Activated T-cell treated with anti-CD3 and anti-CD28 coated beads, Interleukin-2, amount 50 U/mL, for 1 hour (primary cell): ENCODE measurements around the gene FN3K.
A peak's percentile ranks its signal among the peaks of the same experiment; 100 is the strongest.

Experiments
- DNase-seq: peaks from one replicate; pipeline ENCODE4 v3.0.0-alpha.2; 2020

Gene FN3K

GRCh38 chr17:82734987-82735866, at the start of gene FN3K:
Gene FN3K, plus strand, starts transcription at chr17:82735615. Its CDS starts 22 bp downstream, at chr17:82735637.
- DNase-seq, result peak; percentile 52

GRCh38 chr17:82686366-82687324, 48.8 kb upstream of the FN3K start:
- no peak for DNase-seq

DNA sequence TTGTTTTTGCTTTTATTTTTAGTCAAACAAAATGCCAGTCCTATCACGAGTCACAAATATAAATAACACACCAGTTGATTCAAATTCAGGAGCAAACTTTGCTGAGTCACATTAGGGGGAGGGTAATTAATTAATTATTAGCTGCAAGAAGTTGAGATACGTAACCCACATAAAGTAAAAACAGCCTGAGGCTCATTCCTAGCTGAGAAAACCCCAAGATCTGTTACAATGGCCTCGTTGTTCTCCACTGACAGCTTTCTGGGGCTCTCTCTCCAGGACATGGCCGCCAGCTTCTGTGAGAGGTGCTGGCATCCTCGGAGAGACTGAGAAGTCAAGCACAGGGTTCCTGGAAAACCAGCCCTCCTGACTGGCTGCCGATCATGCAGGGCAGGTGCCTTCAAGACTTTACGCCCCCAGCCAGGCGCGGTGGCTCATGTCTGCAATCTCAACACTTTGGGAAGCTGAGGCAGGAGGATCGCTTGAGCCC, 48.0 kb upstream of the FN3K start:
- DNase-seq, result no peak

DNA sequence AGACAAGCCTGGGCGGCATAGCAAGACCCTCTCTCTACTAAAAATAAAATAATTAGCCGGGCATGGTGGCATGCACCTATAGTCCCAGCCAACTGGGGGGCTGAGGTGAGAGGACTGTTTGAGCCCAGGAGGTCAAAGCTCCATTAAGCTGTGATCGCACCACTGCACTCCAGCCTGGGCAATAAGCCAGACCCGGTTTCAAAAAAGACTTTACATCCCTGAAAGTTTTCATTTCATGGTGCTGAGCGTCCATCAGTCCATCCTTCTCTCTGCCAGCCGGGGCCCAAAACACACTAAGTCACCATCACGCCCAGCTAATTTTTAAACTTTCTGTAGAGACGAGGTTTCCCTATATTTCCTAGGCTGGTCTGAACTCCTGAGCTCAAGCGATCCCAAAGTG, 47.5 kb upstream of the FN3K start:
- no peak for DNase-seq

GRCh38 chr17:82689077-82689476, 46.3 kb upstream of the FN3K start:
- no peak for DNase-seq

- DNase-seq, result no peak
Measured at GRCh38 chr17:82690786-82691489, 44.5 kb upstream of the FN3K start.

DNA sequence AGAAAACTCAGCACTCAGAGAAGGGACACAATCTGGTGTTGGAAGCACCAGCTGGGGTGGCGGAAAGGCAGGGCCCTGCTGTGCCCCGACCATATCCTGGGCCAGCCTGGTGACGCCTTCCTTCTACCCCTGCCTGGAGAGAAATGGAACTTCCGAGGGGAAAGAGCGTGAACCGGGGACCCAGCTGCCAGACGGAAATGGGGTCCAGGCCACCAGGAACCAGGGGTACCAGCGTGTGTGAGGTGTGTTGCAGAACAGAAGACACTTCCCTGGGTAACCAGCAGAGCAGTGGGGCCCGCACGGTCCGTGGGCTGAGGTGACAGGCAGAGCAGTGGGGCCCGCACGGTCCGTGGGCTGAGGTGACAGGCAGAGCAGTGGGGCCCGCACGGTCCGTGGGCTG, 43.7 kb upstream of the FN3K start:
- no peak for DNase-seq

GRCh38 chr17:82692268-82692667, 43.1 kb upstream of the FN3K start:
- DNase-seq, result no peak

DNA sequence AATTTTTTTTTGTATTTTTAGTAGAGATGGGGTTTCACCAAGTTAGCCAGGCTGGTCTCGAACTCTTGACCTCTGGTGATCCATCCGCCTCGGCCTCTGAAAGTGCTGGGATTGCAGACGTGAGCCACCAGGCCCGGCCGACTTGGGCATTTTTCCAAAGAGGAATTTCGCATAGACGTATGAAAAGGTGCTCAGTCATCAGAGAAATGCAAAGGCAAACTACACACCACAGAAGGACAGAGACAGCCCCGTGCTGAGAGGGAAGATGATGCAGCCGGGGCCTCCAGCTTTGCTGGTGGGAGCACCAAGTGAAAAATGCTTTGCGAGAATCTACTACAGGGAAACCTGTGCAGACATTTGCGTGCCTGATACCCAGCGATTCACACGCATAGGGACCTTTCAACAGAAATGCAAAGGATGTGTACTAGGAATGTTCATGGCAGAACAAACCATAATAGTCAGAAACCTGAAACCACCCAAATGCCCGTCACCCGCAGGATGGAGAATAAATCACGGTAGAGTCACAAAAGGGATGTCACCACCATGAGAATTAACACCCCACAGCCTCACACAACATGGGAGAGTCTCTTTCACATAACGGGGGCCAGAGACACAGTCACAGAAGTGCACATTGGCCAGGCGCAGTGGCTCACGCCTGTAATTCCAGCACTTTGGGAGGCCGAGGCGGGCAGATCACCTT, 42.1 kb upstream of the FN3K start:
- DNase-seq, result no peak

DNA sequence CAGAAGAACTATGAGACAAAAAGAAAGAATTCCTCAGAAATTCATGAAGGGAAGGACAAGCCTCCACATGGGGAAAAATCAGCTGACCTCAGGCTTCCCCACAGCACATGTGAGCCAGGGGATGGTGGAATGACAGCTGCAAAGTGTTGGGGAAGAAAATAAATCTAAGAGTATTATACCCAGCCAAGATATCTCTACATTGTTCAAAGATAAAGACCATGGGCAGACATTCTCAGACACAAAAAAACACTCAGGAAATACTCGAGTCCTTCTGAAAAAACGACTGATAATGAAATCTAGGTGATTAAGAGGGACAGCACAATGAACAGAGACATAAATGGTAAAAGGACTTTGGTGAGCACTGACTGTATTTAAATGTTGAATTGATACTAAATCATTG, 40.8 kb upstream of the FN3K start:
- DNase-seq, result no peak

DNA sequence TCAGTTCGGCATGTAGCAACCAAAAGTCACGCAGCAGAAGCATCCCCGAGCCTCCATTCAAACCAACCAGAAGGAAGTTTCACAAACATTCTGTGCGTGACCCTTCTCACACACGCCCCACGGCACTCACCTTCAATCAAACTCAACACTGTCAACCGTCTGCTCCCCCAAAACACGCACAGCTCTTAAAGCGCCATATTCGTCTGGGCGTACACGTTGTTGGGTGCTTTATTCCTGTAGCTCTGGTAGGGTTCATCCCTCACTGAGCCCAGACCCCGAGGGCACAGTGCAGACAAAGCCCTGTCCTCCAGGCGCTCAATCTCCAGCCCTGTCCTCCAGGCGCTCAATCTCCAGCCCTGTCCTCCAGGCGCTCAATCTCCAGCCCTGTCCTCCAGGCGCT, 39.2 kb upstream of the FN3K start:
- no peak for DNase-seq

GRCh38 chr17:82696916-82697807, 38.3 kb upstream of the FN3K start:
- peak; percentile 27 for DNase-seq

GRCh38 chr17:82697808-82698064, 37.7 kb upstream of the FN3K start:
- DNase-seq, result no peak

GRCh38 chr17:82698065-82698973, 37.1 kb upstream of the FN3K start, which contains the start of gene RAB40B:
Gene RAB40B, minus strand, starts transcription at chr17:82698698. Its CDS starts 102 bp downstream, at chr17:82698596.
- DNase-seq, result peak; percentile 99

GRCh38 chr17:82698974-82699442, 36.4 kb upstream of the FN3K start:
- DNase-seq, result no peak

DNA sequence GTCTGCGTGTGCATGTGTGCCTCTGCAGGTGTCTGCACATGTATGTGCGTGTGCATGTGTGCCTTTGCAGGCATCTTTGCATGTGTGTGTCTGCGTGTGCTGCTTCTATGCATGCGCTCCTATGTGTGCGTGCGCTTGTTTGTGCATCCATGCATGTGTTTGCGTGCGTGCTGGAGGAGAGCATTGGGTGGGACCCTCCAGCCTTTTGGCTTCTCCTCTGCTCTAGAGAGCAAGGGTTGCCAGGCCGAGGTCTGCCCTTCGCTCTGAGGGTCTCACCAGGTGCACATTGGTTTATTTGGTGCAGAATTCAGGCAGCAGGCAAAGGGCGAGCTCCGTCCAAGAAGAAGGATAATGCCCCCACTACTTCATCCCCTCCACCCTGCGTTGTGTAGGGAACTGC, 35.9 kb upstream of the FN3K start:
- DNase-seq, result no peak

- no peak for DNase-seq
Measured at GRCh38 chr17:82702231-82702927, 33.0 kb upstream of the FN3K start.

- no peak for DNase-seq
Measured at GRCh38 chr17:82703036-82703745, 32.2 kb upstream of the FN3K start.
